Measurements from ENCODE around the gene MPDZ.

The MPDZ gene

GRCh38 chr9:13131991-13132390, 147.5 kb downstream of the MPDZ start:
- no peak for DNase-seq

- no peak for DNase-seq
Observed at GRCh38 chr9:13131416-13131815, 148.1 kb downstream of the MPDZ start.

- DNase-seq: no peak
Observed at GRCh38 chr9:13128266-13128860, 151.1 kb downstream of the MPDZ start.

DNA sequence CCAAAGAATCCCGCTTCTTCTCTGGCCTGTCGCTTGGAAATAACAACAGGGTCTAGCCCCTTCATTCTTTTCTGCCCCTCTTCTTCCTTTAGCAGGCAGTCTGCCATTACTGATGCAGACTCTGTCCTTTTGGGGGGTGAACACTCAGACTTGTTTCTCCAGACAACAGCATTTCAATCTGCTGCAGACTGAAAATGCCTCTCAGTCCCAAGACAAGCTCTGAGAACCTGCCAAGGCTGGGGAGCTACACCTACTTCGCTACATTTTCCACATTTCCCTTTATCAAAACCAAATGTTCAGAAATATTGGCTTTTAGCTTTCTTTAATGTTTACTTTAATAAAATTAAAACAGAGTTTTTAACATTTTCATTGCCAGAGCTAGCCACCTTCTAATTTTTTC, 152.4 kb downstream of the MPDZ start:
- DNase-seq: no peak

- no peak for DNase-seq
Observed at GRCh38 chr9:13125261-13125660, 154.2 kb downstream of the MPDZ start.

DNA sequence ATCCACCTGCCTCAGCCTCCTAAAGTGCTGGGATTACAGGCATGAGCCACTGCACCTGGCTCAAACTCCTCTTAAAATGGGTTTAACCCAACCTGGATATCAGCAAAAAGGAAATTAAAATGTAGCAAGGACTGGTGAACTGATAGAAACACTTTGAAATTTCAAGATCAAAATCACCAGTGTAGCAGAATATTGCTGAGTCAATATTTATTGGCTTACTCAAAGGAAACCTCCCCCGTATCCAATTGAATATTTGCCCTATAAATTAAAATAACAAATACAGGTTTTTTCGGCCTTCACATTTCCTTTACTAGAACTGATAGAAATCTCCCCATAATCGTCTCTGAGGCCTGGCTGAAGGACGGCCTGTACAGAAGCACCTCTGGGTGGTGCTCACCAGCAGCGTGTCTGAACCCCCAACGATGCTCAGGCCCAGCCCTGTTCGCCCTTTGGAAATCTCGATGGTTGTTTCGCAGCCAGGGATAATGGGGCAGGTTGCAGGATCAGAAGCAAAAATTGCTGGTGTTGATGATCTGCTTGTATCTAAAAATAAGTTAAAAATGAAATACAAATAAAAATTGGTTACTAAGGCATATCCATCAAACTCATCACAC, 156.6 kb downstream of the MPDZ start:
- DNase-seq: no peak

DNA sequence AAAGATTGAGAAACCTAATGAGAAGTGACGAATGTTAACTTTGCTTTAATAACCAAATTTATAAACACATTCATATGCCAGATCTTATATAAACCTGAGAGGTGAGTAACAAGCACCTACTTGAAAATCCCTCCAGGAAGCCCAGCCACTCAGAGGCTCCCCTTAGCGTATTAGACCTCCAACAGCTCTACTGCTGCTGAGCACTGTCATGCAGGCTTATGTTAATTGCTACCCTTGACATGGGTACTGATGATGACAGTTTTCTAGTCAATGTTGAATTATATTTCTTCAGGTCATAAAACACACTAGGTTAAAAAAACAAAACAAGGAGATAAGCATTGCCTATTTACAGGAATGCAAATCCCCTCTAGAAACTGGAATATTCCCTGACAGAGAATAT, 161.2 kb downstream of the MPDZ start:
- DNase-seq: no peak

GRCh38 chr9:13116292-13116691, 163.2 kb downstream of the MPDZ start:
- no peak for DNase-seq

DNA sequence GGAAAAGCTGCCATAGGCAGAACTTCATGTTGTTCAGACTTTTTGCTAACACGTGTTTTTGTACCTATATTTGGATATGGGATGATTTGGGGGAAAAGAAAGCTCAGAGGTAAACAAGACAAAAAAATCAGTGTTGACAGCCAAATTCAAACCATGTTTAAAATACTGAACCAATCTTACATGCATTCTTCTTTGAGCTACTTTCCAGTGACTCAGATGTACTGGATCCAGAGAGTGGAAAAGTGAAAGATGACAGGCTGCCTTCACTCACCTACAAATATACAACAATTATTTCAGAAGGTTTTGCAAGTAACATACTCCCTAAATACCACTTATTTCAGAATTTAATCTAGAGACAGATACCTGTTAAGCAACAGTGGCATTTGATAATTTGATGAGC, 165.7 kb downstream of the MPDZ start:
- DNase-seq: no peak

- no peak for DNase-seq
Observed at GRCh38 chr9:13113216-13113615, 166.3 kb downstream of the MPDZ start.

DNA sequence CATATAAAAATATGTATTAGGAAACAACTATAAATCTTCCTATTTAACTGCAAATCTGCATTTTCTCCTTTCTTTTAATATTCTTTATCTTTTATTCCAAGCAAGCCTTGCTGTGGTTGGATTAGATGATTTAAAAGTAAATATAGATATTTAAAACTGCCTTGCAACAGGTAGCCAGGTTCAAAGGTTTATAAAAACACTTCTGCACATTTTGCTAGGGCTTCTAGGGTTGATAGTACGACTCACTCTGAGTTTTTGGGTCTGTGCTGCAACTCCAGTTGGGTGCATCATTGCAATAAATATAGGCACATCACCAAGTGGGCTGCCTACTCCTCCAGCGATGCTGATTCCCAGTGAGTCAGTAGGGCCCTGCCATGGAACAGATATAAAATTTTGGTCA, 167.7 kb downstream of the MPDZ start:
- no peak for DNase-seq

DNA sequence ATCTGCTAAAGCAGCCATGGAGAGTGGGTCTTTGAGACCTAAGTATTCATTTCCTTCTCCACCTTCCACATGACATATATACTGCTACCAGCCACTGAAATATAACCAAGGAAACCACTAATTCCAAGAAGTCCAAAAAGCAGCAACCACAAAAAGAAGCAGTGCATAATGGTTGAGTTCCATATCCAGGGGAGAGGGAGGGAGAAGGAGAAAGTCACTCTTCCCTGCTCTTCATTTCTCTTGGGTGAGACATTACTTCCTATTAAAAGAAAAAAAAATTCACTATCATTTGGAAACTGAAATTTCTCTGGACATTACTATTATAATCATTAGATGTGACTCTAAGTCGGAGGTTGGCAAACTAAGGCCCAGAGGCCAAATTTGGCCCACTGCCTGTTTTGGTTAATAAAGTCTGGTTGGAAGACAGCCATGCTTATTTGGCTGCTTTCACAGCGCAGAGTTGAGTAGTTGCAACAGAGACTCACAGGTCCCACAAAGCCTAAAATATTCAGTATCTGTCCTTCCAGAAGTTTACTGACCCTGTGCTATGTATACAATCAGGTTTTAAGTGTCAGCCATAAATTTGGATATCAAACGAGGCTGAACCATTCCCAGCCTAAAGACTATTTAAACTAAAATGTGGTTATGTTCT, 168.6 kb downstream of the MPDZ start:
- DNase-seq: no peak

- DNase-seq: no peak
Observed at GRCh38 chr9:13109781-13110180, 169.7 kb downstream of the MPDZ start.

- no peak for DNase-seq
Observed at GRCh38 chr9:13107008-13107407, 172.5 kb downstream of the MPDZ start.

- no peak for DNase-seq
Observed at GRCh38 chr9:13100914-13101572, 178.4 kb downstream of the MPDZ start.

DNA sequence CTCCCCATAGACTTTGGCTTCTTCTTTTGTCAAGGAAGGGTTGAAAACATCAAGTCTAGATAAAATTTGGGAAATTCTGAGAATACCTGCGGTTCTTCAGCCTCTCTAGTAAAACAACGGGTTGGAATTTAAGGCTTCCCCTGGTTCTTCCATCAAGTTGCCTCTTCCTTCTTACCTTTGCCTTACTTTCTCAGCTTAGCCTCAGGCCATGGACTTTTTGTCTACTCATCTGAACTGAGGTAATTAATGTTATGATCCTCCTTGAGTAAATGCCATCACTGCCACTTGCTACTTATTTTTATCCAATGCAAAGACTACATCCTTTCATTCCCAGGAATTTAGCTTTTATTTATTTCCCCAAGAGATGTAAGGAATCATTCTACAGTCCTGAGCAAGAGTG, 184.4 kb downstream of the MPDZ start:
- no peak for DNase-seq

- DNase-seq: no peak
Observed at GRCh38 chr9:13090628-13091027, 188.9 kb downstream of the MPDZ start.

DNA sequence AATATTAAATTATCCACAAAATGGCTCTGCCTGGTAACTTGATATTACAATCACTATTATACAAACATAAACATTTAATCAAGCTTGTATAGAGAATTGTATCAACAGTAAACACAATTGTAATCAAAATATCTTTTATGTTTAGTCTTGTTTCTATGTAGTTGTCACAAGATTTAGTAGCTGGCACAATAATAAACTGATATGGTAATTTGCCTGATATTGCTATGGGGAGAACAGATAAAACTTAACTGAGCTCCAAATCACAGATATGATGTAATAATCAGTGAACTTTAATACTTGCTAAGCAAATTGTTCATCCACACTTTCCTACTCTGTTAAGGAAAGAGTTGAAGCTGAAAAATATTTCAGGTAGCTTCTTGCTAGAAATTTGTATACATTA, 189.8 kb downstream of the MPDZ start:
- no peak for DNase-seq

DNA sequence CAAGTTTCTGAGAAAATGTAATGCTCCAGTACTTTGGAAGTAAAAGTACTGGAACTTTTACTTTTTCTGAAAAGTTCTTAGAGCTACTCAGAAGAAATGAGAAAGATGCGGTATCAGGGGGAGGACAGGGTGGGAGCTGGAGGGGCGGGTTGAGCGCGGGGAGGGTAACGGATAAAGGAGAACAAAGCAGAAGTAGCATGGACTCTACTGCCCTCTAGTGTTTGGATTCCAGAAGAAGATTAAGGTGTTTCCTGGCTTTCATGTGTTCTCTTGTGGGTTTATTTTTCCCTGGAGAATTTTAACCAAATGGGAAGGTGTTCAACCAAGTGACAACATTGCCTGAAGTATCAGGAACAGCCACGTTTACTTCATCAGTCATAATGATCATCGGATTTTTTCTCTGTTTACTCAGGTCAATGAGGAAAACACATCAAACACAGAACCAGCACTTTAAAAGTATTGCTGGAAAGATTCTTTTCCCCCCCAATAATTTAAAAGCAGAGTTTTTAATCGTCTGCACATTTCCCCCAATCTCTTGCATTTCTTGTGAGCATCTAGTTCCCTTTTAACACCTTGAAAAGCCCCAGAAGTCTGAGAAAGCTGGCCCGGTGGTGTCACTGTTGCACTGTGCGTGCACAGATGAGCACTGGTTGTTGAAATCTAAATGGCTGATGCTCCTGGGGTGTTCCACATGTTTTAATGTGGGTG, 190.6 kb downstream of the MPDZ start:
- DNase-seq: no peak

GRCh38 chr9:13083963-13084528, 195.4 kb downstream of the MPDZ start:
- no peak for DNase-seq

DNA sequence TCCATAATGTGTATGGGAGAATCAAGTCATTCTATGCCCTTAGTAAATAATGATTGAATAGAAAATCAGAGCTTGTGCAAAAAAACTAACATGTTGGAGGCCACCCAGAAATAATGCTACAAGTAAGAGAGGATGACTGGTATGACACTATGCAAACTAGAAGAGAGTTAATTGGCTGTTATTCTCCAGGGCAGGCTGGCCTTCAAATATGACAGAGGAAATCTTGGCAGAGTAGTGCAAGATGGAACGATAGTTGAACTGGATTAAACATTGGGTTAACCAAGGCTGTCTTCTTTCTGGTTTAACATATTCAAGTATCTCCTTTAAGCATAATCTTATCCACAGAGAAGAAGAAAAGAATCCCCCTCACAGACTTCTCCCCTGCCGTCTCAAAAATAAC, 196.1 kb downstream of the MPDZ start:
- DNase-seq: no peak

DNA sequence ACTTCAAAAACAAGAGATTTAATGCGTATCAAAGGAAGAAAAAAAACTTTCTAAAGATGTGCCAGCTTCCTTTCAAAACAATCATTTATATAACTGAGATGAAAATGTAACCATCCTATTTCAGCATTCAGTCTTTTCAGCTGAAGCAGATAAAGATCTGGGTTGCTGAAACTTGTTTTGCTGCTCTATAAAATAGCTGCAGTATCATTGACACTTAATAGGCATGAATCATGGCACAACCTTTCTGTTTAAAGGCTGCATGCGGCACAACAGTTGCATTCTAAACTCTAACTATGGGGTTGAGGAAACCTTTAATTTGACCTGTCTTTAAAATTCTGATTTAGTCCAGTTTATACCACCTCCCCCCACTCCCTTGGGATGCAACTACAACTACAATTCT, 196.7 kb downstream of the MPDZ start:
- no peak for DNase-seq

DNA sequence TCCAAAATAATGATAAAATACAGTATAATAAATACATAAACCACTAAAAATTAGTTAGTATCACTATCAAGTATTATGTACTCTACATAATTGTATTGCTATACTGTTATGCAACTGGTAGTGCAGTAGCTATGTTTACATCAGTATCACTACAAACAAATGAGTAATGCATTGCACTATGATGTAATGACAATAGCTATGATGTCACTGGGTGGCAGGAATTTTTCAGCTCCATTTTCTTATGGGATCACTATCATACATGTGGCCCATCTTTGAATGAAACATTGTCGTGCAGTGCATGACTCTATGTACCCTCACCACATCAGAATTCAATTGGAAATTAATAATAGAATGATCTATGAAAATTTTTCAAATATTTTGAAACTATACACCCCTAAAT, 201.3 kb downstream of the MPDZ start:
- DNase-seq: no peak

Data from activated effector memory CD4-positive, alpha-beta T cell treated with Interleukin-2 at 50 U/mL for 16 hours (primary cell).